DOHH2 (cell line): ENCODE data around the gene ODAD3.
A peak's percentile ranks its signal among the peaks of the same experiment; 100 is the strongest.

Source experiments
- H3F3A ChIP-seq: fragments of 200-600 bp; sonication (generic), shearing (Covaris generic); 2 replicates; pipeline ENCODE4 v1.6.0; 2016; ENCODE audit warnings: antibody characterized with exemption, mild to moderate bottlenecking; ENCODE audit not compliant: control insufficient read depth, insufficient read depth
- H3K27ac ChIP-seq: fragments of 200-600 bp; sonication (generic); 2 replicates; pipeline ENCODE4 v1.5.1; 2014; ENCODE audit warnings: low read depth, mild to moderate bottlenecking, low read length, moderate library complexity
- H3K27me3 ChIP-seq: fragments of 200-600 bp; sonication (generic); 2 replicates; pipeline ENCODE4 v1.6.1; 2014; ENCODE audit warnings: mild to moderate bottlenecking, low read length, mixed read lengths; ENCODE audit not compliant: control insufficient read depth
- H3K36me3 ChIP-seq: fragments of 200-600 bp; sonication (generic); 2 replicates; pipeline ENCODE4 v1.6.1; 2014; ENCODE audit warnings: mild to moderate bottlenecking, low read length, moderate library complexity, mixed read lengths; ENCODE audit not compliant: control insufficient read depth
- H3K4me1 ChIP-seq: fragments of 200-600 bp; sonication (generic); 2 replicates; pipeline ENCODE4 v1.6.1; 2014; ENCODE audit warnings: mild to moderate bottlenecking, low read length, mixed read lengths; ENCODE audit not compliant: control insufficient read depth
- H3K4me2 ChIP-seq: fragments of 200-600 bp; sonication (generic); 2 replicates; pipeline ENCODE4 v1.6.0; 2014; ENCODE audit warnings: mild to moderate bottlenecking, low read length, moderate library complexity
- H3K4me3 ChIP-seq: fragments of 200-600 bp; sonication (generic); 2 replicates; pipeline ENCODE4 v1.5.1; 2014; ENCODE audit warnings: mild to moderate bottlenecking, low read length, mixed read lengths
- H3K79me2 ChIP-seq: fragments of 200-600 bp; sonication (generic); 2 replicates; pipeline ENCODE4 v1.6.1; 2014; ENCODE audit warnings: mild to moderate bottlenecking, low read length, mixed read lengths; ENCODE audit not compliant: control insufficient read depth
- H3K9me2 ChIP-seq: fragments of 200-600 bp; sonication (generic); replicated peaks from 2 replicates; pipeline ENCODE4 v1.6.1; 2014; ENCODE audit warnings: mild to moderate bottlenecking, low read length, mixed read lengths; ENCODE audit not compliant: control insufficient read depth
- H3K9me3 ChIP-seq: fragments of 200-600 bp; sonication (generic); 2 replicates; pipeline ENCODE4 v1.6.1; 2014; ENCODE audit warnings: antibody characterized with exemption, low read length, mixed read lengths; ENCODE audit not compliant: control insufficient read depth, insufficient read depth
- H4K20me1 ChIP-seq: fragments of 200-600 bp; sonication (generic); 2 replicates; pipeline ENCODE4 v1.6.0; 2014; ENCODE audit warnings: low read depth, mild to moderate bottlenecking, antibody characterized with exemption, low read length, moderate library complexity; ENCODE audit not compliant: control insufficient read depth, insufficient read depth
- CTCF ChIP-seq: fragments of 200-600 bp; sonication (generic); IDR thresholded peaks from one replicate; pipeline ENCODE4 v1.5.1; 2014; ENCODE audit warnings: antibody characterized with exemption, mild to moderate bottlenecking, low read depth, low read length; ENCODE audit not compliant: poor library complexity, severe bottlenecking
- EZH2phosphoT487 ChIP-seq: fragments of 200-600 bp; sonication (generic); IDR thresholded peaks from 2 replicates; pipeline ENCODE4 v1.6.1; 2017; ENCODE audit warnings: borderline replicate concordance, mild to moderate bottlenecking, antibody characterized with exemption, low read length, moderate library complexity, mixed read lengths

Gene ODAD3

GRCh38 chr19:11377237-11377636 lies 57.7 kb downstream of the ODAD3 start:
- Histone ChIP-seq H3K27ac (peak overlapping the region; percentile 64), H3K4me1 (peaks cover 61% of the 10 kb centered on the region), H3K36me3 (peaks cover 33% of the 10 kb centered on the region), H3K27me3 (no peaks in the 10 kb centered on the region), H3K9me2 (no peaks in the 10 kb centered on the region), H3F3A (peaks cover 19% of the 10 kb centered on the region), H3K4me3 (peak overlapping the region; percentile 94), H3K79me2 (peaks cover 57% of the 10 kb centered on the region), H3K9me3 (no peaks in the 10 kb centered on the region), H4K20me1 (no peaks in the 10 kb centered on the region), H3K4me2 (peak overlapping the region; percentile 99)
- TF ChIP-seq CTCF = no peak
- no peak for TF ChIP-seq EZH2phosphoT487

- Histone ChIP-seq H4K20me1 (no peaks in the 10 kb centered on the region), H3K79me2 (peaks cover 54% of the 10 kb centered on the region), H3K4me1 (peaks cover 52% of the 10 kb centered on the region), H3K9me3 (no peaks in the 10 kb centered on the region), H3K27ac (peak overlapping the region; percentile 86), H3K4me3 (peak overlapping the region; percentile 94), H3K4me2 (peak overlapping the region; percentile 99), H3K9me2 (no peaks in the 10 kb centered on the region), H3K27me3 (no peaks in the 10 kb centered on the region), H3K36me3 (peaks cover 28% of the 10 kb centered on the region), H3F3A (peaks cover 16% of the 10 kb centered on the region)
- TF ChIP-seq CTCF (no peak), EZH2phosphoT487 (no peak)
These were observed 59.6 kb downstream of the ODAD3 start for GRCh38 chr19:11375143-11375948.

DNA sequence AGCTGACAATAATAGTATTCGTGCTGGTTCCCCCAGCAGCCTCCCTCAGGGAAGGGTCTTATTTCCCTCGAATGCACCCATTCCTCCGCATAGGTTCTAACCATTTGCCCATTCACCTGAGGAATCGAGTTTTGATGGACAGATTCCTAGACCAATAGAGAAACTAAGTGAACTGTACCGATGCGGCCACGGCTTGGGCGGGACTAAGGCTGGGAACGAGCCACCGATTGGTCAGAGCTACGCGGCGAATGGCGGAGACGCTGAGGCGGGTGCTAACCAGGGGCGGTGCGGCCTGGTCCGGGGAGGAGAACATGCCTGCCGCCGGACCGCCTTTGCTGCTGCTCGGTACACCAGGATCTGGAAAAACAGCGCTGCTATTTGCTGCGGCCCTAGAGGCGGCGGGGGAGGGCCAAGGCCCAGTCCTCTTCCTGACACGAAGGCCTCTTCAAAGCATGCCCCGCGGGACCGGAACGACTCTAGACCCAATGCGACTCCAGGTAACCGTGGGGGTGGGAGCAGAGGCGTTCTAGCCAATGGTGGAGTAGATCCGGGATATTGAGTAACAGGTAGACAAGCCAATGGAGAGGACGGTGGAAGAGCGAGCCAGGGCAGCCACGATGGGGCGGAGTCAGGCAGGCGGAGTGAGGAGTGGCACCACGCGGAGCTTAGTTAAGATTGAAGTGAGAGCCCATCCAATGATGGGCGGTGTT lies 60.3 kb downstream of the ODAD3 start, which contains the start of gene SWSAP1:
Gene SWSAP1 (plus strand): TSS at position 234 of the 710 bp plus-strand sequence. CDS start 15 bp downstream, at position 249.
- Histone ChIP-seq H4K20me1 (no peaks in the 10 kb centered on the region), H3F3A (peaks cover 14% of the 10 kb centered on the region), H3K9me3 (no peaks in the 10 kb centered on the region), H3K79me2 (peaks cover 46% of the 10 kb centered on the region), H3K27ac (peak within 1 kb of the TSS; percentile 86), H3K4me1 (peaks cover 44% of the 10 kb centered on the region), H3K4me2 (peak within 1 kb of the TSS; percentile 99), H3K9me2 (no peaks in the 10 kb centered on the region), H3K27me3 (no peaks in the 10 kb centered on the region), H3K36me3 (peaks cover 28% of the 10 kb centered on the region), H3K4me3 (peak within 1 kb of the TSS; percentile 94)
- no peak for TF ChIP-seq EZH2phosphoT487
- no peak for TF ChIP-seq CTCF
